ACC112 (cell line): ENCODE data around the gene RABGAP1L.
"Not testable (repeated sequence)": the region's sequence is repeated elsewhere in the genome, so short reads cannot be mapped to it uniquely, and the experiment has no call there.

Experiments
- H2AFZ ChIP-seq: fragments of 200-600 bp; sonication (generic); one replicate; pipeline ENCODE4 v1.6.0; 2017; ENCODE audit warnings: antibody characterized with exemption, low read length; ENCODE audit not compliant: unreplicated experiment
- H3K27ac ChIP-seq: fragments of 200-600 bp; sonication (generic); 2 replicates; pipeline ENCODE4 v1.5.1; 2014; ENCODE audit warnings: low read depth, mild to moderate bottlenecking, antibody characterized with exemption, low read length, moderate library complexity
- H3K27me3 ChIP-seq: fragments of 200-600 bp; sonication (generic); 2 replicates; pipeline ENCODE4 v1.6.1; 2014; ENCODE audit warnings: mild to moderate bottlenecking, antibody characterized with exemption, low read length, moderate library complexity, mixed read lengths; ENCODE audit not compliant: insufficient read depth
- H3K36me3 ChIP-seq: fragments of 200-600 bp; sonication (generic); 2 replicates; pipeline ENCODE4 v1.6.1; 2016; ENCODE audit warnings: mild to moderate bottlenecking, antibody characterized with exemption, low read length, moderate library complexity, mixed read lengths; ENCODE audit not compliant: insufficient read depth
- H3K4me1 ChIP-seq: fragments of 200-600 bp; sonication (generic); one replicate; pipeline ENCODE4 v1.6.1; 2016; ENCODE audit warnings: low read length, mixed read lengths; ENCODE audit not compliant: insufficient read depth, unreplicated experiment, control insufficient read depth
- H3K4me3 ChIP-seq: fragments of 200-600 bp; sonication (generic); 2 replicates; pipeline ENCODE4 v1.5.1; 2014; ENCODE audit warnings: mild to moderate bottlenecking, low read depth, low read length
- H3K79me2 ChIP-seq: fragments of 200-600 bp; sonication (generic); one replicate; pipeline ENCODE4 v1.6.0; 2016; ENCODE audit warnings: low read length; ENCODE audit not compliant: control insufficient read depth, unreplicated experiment, insufficient read depth

RABGAP1L gene

DNA sequence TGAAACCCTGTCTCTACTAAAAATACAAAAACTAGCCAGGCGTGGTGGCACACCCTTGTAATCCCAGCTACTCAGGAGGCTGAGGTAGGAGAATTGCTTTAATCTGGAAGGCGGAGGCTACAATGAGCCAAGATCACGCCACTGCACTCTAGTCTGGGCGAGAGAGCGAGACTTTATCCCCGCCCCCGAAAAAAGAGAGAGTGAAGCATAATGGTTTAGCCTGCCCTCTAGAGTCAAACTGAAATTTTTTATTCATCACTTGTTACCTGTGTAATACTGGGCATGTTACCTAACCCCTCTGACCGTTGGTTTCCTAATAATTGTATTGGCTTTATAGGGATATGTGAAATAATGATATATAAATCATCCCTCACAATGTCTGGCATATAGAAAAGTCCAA is 307.3 kb downstream of the RABGAP1L start:
- H3K4me1 ChIP-seq, result no peaks in the 10 kb centered on the region
- H3K79me2 ChIP-seq, result no peaks in the 10 kb centered on the region
- H3K27ac ChIP-seq, result no peak overlapping the region
- no peak overlapping the region for H3K4me3 ChIP-seq
- H2AFZ ChIP-seq, result no peak overlapping the region
- no peaks in the 10 kb centered on the region for H3K27me3 ChIP-seq
- H3K36me3 ChIP-seq, result no peaks in the 10 kb centered on the region

GRCh38 chr1:174469052-174469451 is 309.7 kb downstream of the RABGAP1L start:
- no peaks in the 10 kb centered on the region for H3K79me2 ChIP-seq
- H2AFZ ChIP-seq, result no peak overlapping the region
- no peaks in the 10 kb centered on the region for H3K27me3 ChIP-seq
- no peak overlapping the region for H3K4me3 ChIP-seq
- no peaks in the 10 kb centered on the region for H3K4me1 ChIP-seq
- H3K36me3 ChIP-seq, result no peaks in the 10 kb centered on the region
- no peak overlapping the region for H3K27ac ChIP-seq

DNA sequence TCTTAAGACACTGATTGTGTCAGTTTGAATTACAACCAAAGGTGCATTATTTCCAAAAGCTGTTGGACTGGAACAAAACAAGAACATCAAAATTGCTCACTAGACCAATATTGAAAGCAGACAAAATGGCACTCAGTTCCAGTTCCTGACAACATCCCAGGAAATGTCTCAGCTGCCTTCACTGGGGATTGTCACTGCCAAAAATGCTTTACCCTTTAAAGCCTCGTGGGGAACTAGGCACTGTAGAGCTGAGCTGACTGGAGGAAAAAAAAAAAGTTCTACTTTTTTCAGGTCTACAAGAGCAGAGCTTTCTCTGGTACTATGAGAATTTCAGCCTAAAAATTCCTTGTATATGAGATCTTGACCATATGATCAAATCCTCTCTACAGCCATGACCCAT is 310.4 kb downstream of the RABGAP1L start:
- H3K4me1 ChIP-seq, result no peaks in the 10 kb centered on the region
- no peaks in the 10 kb centered on the region for H3K79me2 ChIP-seq
- H3K36me3 ChIP-seq, result no peaks in the 10 kb centered on the region
- no peak overlapping the region for H3K4me3 ChIP-seq
- H3K27ac ChIP-seq, result no peak overlapping the region
- H3K27me3 ChIP-seq, result no peaks in the 10 kb centered on the region
- no peak overlapping the region for H2AFZ ChIP-seq

DNA sequence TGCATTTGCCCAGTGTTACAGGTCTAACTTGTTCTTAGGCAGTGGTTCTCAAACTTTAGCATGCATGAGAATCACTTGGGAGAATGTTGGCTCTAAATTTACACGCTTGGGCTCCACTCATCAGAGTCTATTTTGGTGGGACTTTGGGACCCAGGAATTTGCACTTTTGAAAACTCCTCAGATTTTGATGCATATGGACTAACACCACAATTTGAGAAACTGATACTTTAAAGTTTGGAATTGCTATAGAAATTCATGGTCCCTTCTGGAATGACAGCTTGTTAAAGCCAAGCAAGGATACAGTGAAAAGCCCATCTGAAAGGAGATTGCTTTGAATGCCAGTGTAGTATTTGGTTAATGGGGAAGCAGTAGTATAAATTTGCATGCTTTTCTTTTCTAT is 320.0 kb downstream of the RABGAP1L start:
- Histone ChIP-seq H3K4me3 (no peak overlapping the region), H3K27ac (no peak overlapping the region), H2AFZ (no peak overlapping the region), H3K4me1 (no peaks in the 10 kb centered on the region), H3K36me3 (no peaks in the 10 kb centered on the region), H3K79me2 (no peaks in the 10 kb centered on the region), H3K27me3 (no peaks in the 10 kb centered on the region)

GRCh38 chr1:174480324-174480723 is 321.0 kb downstream of the RABGAP1L start:
- H3K27ac ChIP-seq, result no peak overlapping the region
- no peak overlapping the region for H3K4me3 ChIP-seq
- no peaks in the 10 kb centered on the region for H3K79me2 ChIP-seq
- H3K27me3 ChIP-seq, result no peaks in the 10 kb centered on the region
- H3K4me1 ChIP-seq, result no peaks in the 10 kb centered on the region
- H2AFZ ChIP-seq, result no peak overlapping the region
- H3K36me3 ChIP-seq, result no peaks in the 10 kb centered on the region

DNA sequence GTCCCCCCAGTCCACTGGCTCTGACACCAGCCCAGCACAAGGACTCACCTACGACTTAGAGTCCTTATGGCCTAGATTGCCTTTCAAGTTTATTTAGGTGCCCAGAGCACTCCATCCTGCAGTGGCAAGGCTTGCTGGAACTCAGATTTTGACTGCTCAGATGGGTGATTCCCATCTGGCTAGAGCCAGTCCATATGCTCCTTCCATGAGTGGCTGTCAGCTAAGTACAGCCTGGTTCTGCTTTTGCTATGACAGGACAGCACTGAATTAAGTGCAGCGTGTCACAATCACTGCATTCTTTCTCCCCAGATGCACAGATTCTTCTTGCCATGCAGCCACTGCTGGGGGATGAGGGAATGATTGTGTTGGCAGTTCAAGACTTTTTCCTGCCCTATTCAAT is 332.3 kb downstream of the RABGAP1L start:
- Histone ChIP-seq H3K79me2 (no peaks in the 10 kb centered on the region), H3K27me3 (no peaks in the 10 kb centered on the region), H2AFZ (no peak overlapping the region)

DNA sequence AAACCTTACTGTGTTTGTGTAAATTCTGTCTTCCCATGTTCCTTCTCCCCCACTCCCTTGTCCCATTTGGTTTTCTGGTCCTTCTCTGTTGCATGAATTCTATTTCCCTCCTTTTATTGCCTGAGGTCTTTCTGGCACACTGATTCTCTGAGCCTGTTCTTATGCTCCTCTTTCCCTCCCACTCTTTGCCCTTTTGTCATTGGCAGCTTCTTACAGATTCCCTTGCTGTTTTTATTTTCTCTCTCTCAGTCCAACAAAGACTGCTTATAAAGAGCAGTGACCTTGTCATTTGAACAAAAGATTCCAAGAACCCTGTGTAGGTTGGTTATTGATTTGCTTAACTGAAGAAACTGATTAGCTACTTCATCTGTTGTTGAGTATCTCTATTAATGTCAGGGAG is 338.2 kb downstream of the RABGAP1L start:
- Histone ChIP-seq H2AFZ (no peak overlapping the region), H3K27me3 (no peaks in the 10 kb centered on the region), H3K27ac (no peak overlapping the region), H3K79me2 (no peaks in the 10 kb centered on the region), H3K4me3 (no peak overlapping the region), H3K4me1 (no peaks in the 10 kb centered on the region), H3K36me3 (no peaks in the 10 kb centered on the region)

More for the DNA sequence above, 332.3 kb downstream of the RABGAP1L start:
- no peak overlapping the region for H3K4me3 ChIP-seq
- no peaks in the 10 kb centered on the region for H3K36me3 ChIP-seq
- no peaks in the 10 kb centered on the region for H3K4me1 ChIP-seq
- H3K27ac ChIP-seq, result no peak overlapping the region

GRCh38 chr1:174516755-174517154 is 357.4 kb downstream of the RABGAP1L start:
- not testable (repeated sequence) for H3K27me3 ChIP-seq, H2AFZ ChIP-seq, H3K27ac ChIP-seq, H3K4me1 ChIP-seq, H3K36me3 ChIP-seq, H3K79me2 ChIP-seq, H3K4me3 ChIP-seq

GRCh38 chr1:174519844-174520243 is 360.5 kb downstream of the RABGAP1L start:
- Histone ChIP-seq H3K4me3 (no peak overlapping the region), H3K36me3 (no peaks in the 10 kb centered on the region)

DNA sequence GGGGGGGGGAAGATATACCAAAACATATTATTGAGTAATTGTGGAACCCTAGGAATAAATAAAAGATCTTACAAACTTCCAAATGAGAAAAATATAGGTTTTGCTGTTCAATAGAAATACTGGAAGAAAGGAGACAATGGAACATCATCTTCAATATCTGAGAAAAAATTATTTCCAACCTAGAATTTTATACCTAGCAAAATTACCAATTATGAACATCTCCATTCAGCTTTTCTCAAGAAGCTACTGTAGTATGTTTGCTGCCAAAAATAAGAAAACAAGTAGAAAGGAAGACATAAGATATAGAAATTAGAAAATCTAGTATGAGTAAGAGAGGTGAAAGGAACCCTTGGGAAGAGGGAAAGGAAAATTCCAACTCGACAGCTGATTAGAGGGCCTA is 372.4 kb downstream of the RABGAP1L start:
- H3K79me2 ChIP-seq, result no peaks in the 10 kb centered on the region
- H3K4me1 ChIP-seq, result peaks cover 3% of the 10 kb centered on the region
- H3K4me3 ChIP-seq, result no peak overlapping the region
- no peak overlapping the region for H3K27ac ChIP-seq
- H3K27me3 ChIP-seq, result no peaks in the 10 kb centered on the region
- H2AFZ ChIP-seq, result no peak overlapping the region
- no peaks in the 10 kb centered on the region for H3K36me3 ChIP-seq

More at GRCh38 chr1:174519844-174520243, 360.5 kb downstream of the RABGAP1L start:
- Histone ChIP-seq H3K27ac (no peak overlapping the region), H2AFZ (no peak overlapping the region), H3K27me3 (no peaks in the 10 kb centered on the region), H3K79me2 (no peaks in the 10 kb centered on the region), H3K4me1 (no peaks in the 10 kb centered on the region)

DNA sequence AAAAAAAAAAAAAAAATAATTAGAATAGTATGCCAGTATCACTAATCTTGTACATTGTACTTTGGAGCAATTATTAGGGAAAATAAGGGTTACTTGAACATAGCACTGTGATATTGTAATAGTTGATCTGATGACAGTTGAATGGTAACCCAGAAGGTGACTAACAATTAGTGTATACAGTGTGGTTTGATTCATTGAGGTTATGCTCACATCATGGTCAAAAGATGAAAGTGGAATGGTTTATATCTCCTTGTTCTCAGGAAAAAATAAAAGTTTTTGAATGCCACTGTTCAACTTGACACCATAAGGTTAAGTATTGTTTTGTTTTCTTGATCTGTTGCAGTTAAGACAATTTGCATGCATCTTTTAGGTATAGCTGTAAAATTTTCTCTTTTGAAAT is 375.5 kb downstream of the RABGAP1L start:
- H3K4me3 ChIP-seq, result no peak overlapping the region

More for the DNA sequence above, 375.5 kb downstream of the RABGAP1L start:
- Histone ChIP-seq H3K36me3 (no peaks in the 10 kb centered on the region), H2AFZ (no peak overlapping the region), H3K27me3 (no peaks in the 10 kb centered on the region), H3K27ac (no peak overlapping the region), H3K79me2 (no peaks in the 10 kb centered on the region), H3K4me1 (peaks cover 3% of the 10 kb centered on the region)
